HG02840 (cell line): Measurements from ENCODE around the gene VGLL4.
A peak's percentile ranks its signal among the peaks of the same experiment; 100 is the strongest.
"Not testable (repeated sequence)": the region's sequence is repeated elsewhere in the genome, so short reads cannot be mapped to it uniquely, and the experiment has no call there.

Experiments
- ATAC-seq: cut with Tn5 transposase; IDR thresholded peaks from one replicate; pipeline ENCODE4 v1.9.1; 2021; ENCODE audit warnings: mild to moderate bottlenecking, moderate library complexity, moderate number of reproducible peaks; ENCODE audit not compliant: unreplicated experiment, low FRiP score

Gene VGLL4, protein sequence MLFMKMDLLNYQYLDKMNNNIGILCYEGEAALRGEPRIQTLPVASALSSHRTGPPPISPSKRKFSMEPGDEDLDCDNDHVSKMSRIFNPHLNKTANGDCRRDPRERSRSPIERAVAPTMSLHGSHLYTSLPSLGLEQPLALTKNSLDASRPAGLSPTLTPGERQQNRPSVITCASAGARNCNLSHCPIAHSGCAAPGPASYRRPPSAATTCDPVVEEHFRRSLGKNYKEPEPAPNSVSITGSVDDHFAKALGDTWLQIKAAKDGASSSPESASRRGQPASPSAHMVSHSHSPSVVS

DNA sequence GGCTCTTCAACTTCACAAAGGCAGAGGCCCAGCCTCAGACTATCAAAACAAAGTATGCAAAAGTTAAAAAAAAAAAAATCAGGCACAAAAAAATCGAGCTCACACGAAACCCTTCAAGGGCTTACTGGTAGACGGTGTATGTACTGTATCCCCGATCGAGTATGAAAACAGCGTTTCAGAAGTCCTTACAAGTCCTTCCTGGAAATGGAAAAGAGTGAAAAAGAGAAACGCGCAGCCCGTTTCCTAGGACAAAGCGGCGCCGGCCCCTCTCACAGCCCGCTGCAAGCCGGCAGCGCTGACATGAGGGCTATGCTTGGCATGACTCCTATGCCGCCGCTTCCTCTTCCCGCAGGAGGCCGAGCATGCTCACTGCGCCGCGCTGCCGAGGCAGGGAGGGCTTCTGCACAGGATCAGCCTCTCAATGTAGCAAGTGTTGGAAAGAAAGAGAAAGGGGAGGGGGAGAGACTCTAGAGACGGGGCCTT, at the start of gene VGLL4:
TSS of gene VGLL4 (minus strand) at position 311 of the 483 bp plus-strand sequence. CDS start 397 bp downstream, outside the sequence.
- peak; percentile 55 for ATAC-seq

GRCh38 chr3:11692532-11692813, 48.8 kb upstream of the VGLL4 start:
- no peak for ATAC-seq

- no peak for ATAC-seq
These were observed 48.2 kb upstream of the VGLL4 start for GRCh38 chr3:11691767-11692531.

- no peak for ATAC-seq
These were observed 47.4 kb upstream of the VGLL4 start for GRCh38 chr3:11690863-11691766.

- no peak for ATAC-seq
These were observed 46.0 kb upstream of the VGLL4 start for GRCh38 chr3:11689749-11690148.

DNA sequence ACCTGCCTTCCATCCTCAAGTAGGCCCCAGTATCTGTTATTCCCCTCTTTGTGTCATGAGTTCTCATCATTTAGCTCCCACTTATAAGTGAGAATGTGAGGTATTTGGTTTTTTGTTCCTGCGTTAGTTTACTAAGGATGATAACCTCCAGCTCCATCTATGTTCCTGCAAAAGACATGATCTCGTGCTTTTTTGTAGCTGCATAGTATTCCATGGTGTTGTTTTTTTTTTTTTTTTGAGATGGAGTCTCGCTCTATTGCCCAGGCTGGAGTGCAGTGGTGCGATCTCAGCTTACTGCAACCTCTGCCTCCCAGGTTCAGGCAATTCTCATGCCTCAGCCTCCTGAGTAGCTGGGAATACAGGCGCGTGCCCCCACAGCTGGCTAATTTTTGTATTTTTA, 41.3 kb upstream of the VGLL4 start:
- not testable (repeated sequence) for ATAC-seq

- ATAC-seq = no peak
These were observed 36.8 kb upstream of the VGLL4 start for GRCh38 chr3:11680509-11680908.

DNA sequence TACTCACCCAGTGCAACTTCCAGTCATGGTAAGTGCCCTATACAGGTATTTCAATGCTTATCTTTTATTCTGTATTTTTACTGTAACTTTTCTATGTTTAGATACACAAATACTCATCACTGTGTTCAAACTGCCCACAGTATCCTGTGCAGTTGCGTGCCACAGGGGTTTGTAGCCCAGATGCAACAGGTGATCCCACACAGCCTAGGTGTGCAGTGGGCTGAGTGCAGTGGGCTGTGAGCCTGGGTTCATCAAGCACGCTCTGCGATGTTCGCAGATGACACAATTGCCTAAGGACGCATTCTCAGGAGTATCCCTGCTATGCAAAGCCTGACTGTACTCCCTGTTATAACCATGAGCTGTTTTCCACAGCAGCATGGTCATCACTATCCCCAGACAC, 36.2 kb upstream of the VGLL4 start:
- no peak for ATAC-seq

- ATAC-seq = no peak
These were observed 28.6 kb upstream of the VGLL4 start for GRCh38 chr3:11672363-11672762.

DNA sequence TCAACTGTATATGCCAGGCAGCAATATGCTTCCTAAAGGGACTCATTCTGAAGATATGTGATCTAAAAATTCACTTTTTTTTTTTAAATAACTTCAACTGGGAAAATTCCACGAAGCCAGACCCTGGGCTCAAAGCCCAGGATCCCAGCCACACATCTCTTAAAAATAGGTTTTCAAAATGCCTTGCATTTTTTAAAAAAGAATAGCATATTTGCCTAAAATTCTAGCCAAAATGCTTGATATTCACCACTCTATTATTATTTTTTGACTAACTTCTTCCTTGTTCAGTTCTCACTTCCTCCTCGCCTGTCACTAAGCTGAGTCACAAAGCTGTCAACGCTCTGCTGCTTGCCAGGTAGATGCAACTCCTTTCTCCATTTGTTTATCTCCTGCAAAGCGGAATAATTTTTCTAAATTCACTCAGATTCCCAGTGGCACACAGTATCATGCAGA, 28.0 kb upstream of the VGLL4 start:
- no peak for ATAC-seq

- no peak for ATAC-seq
These were observed 24.8 kb upstream of the VGLL4 start for GRCh38 chr3:11668243-11669235.

GRCh38 chr3:11665331-11665730, 21.6 kb upstream of the VGLL4 start:
- no peak for ATAC-seq

GRCh38 chr3:11662392-11662990, 18.8 kb upstream of the VGLL4 start:
- no peak for ATAC-seq

DNA sequence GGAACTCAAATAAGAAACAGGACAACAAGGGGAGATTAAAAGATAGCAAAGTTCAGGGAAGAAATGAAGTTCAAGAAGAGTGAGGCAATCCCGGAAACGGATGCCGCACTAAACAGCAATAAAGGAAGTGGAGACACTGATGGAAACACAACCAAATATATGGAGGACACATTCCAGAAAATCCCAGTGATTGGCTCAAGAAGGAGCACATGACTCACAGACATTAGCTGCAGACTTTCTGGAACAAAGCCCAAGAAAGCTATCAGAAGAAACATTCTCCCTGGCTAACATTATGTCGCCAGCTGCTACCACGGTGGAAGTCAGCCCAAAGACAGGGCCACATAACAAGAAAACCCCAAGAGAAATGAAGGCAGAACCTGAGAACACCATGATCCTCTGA, 18.1 kb upstream of the VGLL4 start:
- ATAC-seq = no peak

GRCh38 chr3:11661052-11661656, 17.4 kb upstream of the VGLL4 start:
- no peak for ATAC-seq

DNA sequence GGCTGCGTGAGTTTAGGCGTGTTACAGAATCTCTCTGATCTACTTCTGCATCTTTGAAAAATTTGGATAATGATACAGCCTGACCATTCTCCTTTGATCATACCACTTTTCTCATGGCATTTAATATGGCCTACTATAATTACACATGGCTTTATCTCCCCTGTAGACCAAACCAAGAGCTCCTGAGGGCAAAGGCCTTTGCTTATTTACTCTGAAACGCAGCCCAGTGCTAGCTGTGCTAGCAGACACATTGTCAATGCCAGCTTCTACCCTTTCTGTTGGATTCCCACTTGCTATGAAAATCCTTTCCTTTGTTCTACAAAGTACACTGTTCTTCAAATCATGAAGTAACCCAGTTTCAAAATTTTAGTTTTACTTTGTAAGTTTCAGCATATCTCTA, 16.5 kb upstream of the VGLL4 start:
- ATAC-seq = no peak

GRCh38 chr3:11658180-11658579, 14.5 kb upstream of the VGLL4 start:
- ATAC-seq = no peak

GRCh38 chr3:11655196-11655928, 11.6 kb upstream of the VGLL4 start:
- ATAC-seq = no peak
